ENCODE results near the gene STAC3.

Gene STAC3

DNA sequence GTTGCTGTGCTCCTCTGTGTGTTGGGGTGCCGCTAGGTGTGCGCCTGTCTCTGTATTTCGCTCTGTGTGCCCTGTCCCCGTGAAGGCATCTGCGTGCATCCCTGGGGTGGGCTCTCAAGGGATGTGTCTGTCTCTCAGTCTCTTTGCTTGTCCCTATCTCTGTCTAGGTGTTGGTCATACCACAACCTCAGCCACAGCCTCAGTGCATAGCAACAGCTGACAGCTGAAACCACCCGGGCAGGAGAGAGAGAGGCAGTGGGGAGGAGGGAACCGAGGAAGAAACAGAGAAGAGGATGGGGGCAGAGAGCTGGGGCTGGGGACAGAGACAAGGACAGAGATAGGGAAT lies 35.3 kb downstream of the STAC3 start:
- H3K36me3 ChIP-seq (ENCODE audit: insufficient read depth, insufficient read length, low read length), result peaks cover 31% of the 10 kb centered on the region
- H3K27me3 ChIP-seq (ENCODE audit: insufficient read depth, insufficient read length), result peaks cover 64% of the 10 kb centered on the region
- H3K9ac ChIP-seq (ENCODE audit: insufficient read length, low read depth), result no peak overlapping the region
- TF ChIP-seq ZNF274 (IDR thresholded peaks at IDR 0.05; ENCODE audit: low read depth, low read length) (no peak), SUZ12 (IDR thresholded peaks at IDR 0.05; ENCODE audit: extremely low read depth, insufficient read depth, insufficient read length) (no peak), YY1 (IDR thresholded peaks at IDR 0.05; ENCODE audit: insufficient read depth, insufficient read length) (no peak)
- H3K9me3 ChIP-seq (ENCODE audit: insufficient read depth, low read length), result no peaks in the 10 kb centered on the region
- DNase-seq (ENCODE audit: low read depth, low spot score), result no peak
- H3K4me3 ChIP-seq (ENCODE audit: insufficient read length, low read depth), result no peak overlapping the region
- peaks cover 44% of the 10 kb centered on the region for H3K4me1 ChIP-seq (ENCODE audit: insufficient read depth, insufficient read length)

GRCh38 chr12:57215065-57215464 lies 35.9 kb downstream of the STAC3 start:
- TF ChIP-seq ZNF274 (IDR thresholded peaks at IDR 0.05; ENCODE audit: low read depth, low read length) (no peak), YY1 (IDR thresholded peaks at IDR 0.05; ENCODE audit: insufficient read depth, insufficient read length) (no peak), SUZ12 (IDR thresholded peaks at IDR 0.05; ENCODE audit: extremely low read depth, insufficient read depth, insufficient read length) (no peak)
- Histone ChIP-seq H3K27me3 (ENCODE audit: insufficient read depth, insufficient read length) (peaks cover 59% of the 10 kb centered on the region), H3K4me1 (ENCODE audit: insufficient read depth, insufficient read length) (peaks cover 42% of the 10 kb centered on the region), H3K9ac (ENCODE audit: insufficient read length, low read depth) (no peak overlapping the region), H3K4me3 (ENCODE audit: insufficient read length, low read depth) (no peak overlapping the region), H3K36me3 (ENCODE audit: insufficient read depth, insufficient read length, low read length) (peaks cover 36% of the 10 kb centered on the region), H3K9me3 (ENCODE audit: insufficient read depth, low read length) (no peaks in the 10 kb centered on the region)
- DNase-seq (ENCODE audit: low read depth, low spot score), result no peak

DNA sequence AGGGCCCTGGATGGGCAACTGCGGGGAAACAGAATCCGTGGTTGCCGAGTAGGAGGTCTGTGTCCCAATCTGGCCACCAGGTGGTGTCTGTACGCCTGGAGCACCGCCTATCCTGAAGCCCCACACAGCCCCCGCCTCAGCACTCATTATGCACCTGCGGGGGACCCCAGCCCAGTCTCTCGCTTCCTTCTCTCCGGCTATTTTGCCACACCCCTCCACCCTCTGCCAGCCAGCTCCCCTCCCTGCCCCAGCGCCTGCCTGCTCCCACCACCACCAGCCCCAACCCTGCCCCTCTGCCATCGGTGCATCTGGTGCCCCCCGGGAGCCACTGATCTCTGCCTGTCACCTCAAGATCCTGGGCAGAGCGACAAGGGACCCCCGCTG lies 36.6 kb downstream of the STAC3 start:
- Histone ChIP-seq H3K27me3 (ENCODE audit: insufficient read depth, insufficient read length) (peaks cover 52% of the 10 kb centered on the region), H3K9ac (ENCODE audit: insufficient read length, low read depth) (peak overlapping the region; percentile 6)
- DNase-seq (ENCODE audit: low read depth, low spot score), result peak; percentile 65

GRCh38 chr12:57213763-57214397 lies 37.1 kb downstream of the STAC3 start:
- Histone ChIP-seq H3K4me1 (ENCODE audit: insufficient read depth, insufficient read length) (peaks cover 34% of the 10 kb centered on the region), H3K9me3 (ENCODE audit: insufficient read depth, low read length) (no peaks in the 10 kb centered on the region), H3K27me3 (ENCODE audit: insufficient read depth, insufficient read length) (peaks cover 47% of the 10 kb centered on the region), H3K9ac (ENCODE audit: insufficient read length, low read depth) (peak overlapping the region; percentile 6), H3K36me3 (ENCODE audit: insufficient read depth, insufficient read length, low read length) (peaks cover 48% of the 10 kb centered on the region), H3K4me3 (ENCODE audit: insufficient read length, low read depth) (no peak overlapping the region)
- TF ChIP-seq ZNF274 (IDR thresholded peaks at IDR 0.05; ENCODE audit: low read depth, low read length) (no peak), SUZ12 (IDR thresholded peaks at IDR 0.05; ENCODE audit: extremely low read depth, insufficient read depth, insufficient read length) (no peak), YY1 (IDR thresholded peaks at IDR 0.05; ENCODE audit: insufficient read depth, insufficient read length) (no peak)
- DNase-seq (ENCODE audit: low read depth, low spot score), result no peak

More for the DNA sequence above, 36.6 kb downstream of the STAC3 start:
- Histone ChIP-seq H3K9me3 (ENCODE audit: insufficient read depth, low read length) (no peaks in the 10 kb centered on the region), H3K4me1 (ENCODE audit: insufficient read depth, insufficient read length) (peaks cover 36% of the 10 kb centered on the region), H3K4me3 (ENCODE audit: insufficient read length, low read depth) (no peak overlapping the region), H3K36me3 (ENCODE audit: insufficient read depth, insufficient read length, low read length) (peaks cover 42% of the 10 kb centered on the region)
- TF ChIP-seq YY1 (IDR thresholded peaks at IDR 0.05; ENCODE audit: insufficient read depth, insufficient read length) (no peak), SUZ12 (IDR thresholded peaks at IDR 0.05; ENCODE audit: extremely low read depth, insufficient read depth, insufficient read length) (no peak), ZNF274 (IDR thresholded peaks at IDR 0.05; ENCODE audit: low read depth, low read length) (no peak)

DNA sequence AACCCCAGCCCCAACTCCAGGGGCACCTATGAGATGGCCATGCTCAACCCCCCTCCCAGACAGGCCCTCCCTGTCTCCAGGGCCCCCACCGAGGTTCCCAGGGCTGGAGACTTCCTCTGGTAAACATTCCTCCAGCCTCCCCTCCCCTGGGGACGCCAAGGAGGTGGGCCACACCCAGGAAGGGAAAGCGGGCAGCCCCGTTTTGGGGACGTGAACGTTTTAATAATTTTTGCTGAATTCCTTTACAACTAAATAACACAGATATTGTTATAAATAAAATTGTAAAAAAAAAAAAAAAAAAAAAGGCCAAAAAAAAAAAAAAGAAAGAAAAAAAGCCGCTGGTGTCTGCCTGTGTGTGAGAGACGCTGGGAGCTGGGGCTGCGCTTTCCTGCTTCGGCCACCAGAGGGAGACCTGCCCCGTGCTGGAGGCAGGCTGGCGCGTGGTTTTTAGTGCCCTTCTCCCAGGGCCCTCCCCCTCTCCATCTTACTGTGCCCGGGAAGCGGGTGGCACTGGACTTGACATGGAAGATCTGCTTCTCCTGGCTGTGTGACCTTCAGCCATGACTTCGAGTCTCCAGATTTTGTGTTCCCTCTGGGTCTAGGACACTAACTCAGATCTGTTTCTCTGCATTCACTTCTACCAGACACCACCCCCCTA lies 37.8 kb downstream of the STAC3 start:
- Histone ChIP-seq H3K4me1 (ENCODE audit: insufficient read depth, insufficient read length) (peaks cover 34% of the 10 kb centered on the region), H3K4me3 (ENCODE audit: insufficient read length, low read depth) (no peak overlapping the region), H3K9me3 (ENCODE audit: insufficient read depth, low read length) (no peaks in the 10 kb centered on the region), H3K9ac (ENCODE audit: insufficient read length, low read depth) (no peak overlapping the region), H3K27me3 (ENCODE audit: insufficient read depth, insufficient read length) (peaks cover 40% of the 10 kb centered on the region), H3K36me3 (ENCODE audit: insufficient read depth, insufficient read length, low read length) (peaks cover 55% of the 10 kb centered on the region)
- TF ChIP-seq ZNF274 (IDR thresholded peaks at IDR 0.05; ENCODE audit: low read depth, low read length), result no peak
- no peak for TF ChIP-seq YY1 (IDR thresholded peaks at IDR 0.05; ENCODE audit: insufficient read depth, insufficient read length)
- TF ChIP-seq SUZ12 (IDR thresholded peaks at IDR 0.05; ENCODE audit: extremely low read depth, insufficient read depth, insufficient read length), result no peak
- no peak for DNase-seq (ENCODE audit: low read depth, low spot score)

- H3K27me3 ChIP-seq (ENCODE audit: insufficient read depth, insufficient read length), result peaks cover 35% of the 10 kb centered on the region
- DNase-seq (ENCODE audit: low read depth, low spot score), result no peak
- H3K4me1 ChIP-seq (ENCODE audit: insufficient read depth, insufficient read length), result peaks cover 32% of the 10 kb centered on the region
- H3K9ac ChIP-seq (ENCODE audit: insufficient read length, low read depth), result no peak overlapping the region
- H3K9me3 ChIP-seq (ENCODE audit: insufficient read depth, low read length), result no peaks in the 10 kb centered on the region
- H3K36me3 ChIP-seq (ENCODE audit: insufficient read depth, insufficient read length, low read length), result peaks cover 59% of the 10 kb centered on the region
- no peak overlapping the region for H3K4me3 ChIP-seq (ENCODE audit: insufficient read length, low read depth)
- TF ChIP-seq SUZ12 (IDR thresholded peaks at IDR 0.05; ENCODE audit: extremely low read depth, insufficient read depth, insufficient read length) (no peak), YY1 (IDR thresholded peaks at IDR 0.05; ENCODE audit: insufficient read depth, insufficient read length) (no peak), ZNF274 (IDR thresholded peaks at IDR 0.05; ENCODE audit: low read depth, low read length) (no peak)
Observed at GRCh38 chr12:57212701-57213057, 38.3 kb downstream of the STAC3 start.

DNA sequence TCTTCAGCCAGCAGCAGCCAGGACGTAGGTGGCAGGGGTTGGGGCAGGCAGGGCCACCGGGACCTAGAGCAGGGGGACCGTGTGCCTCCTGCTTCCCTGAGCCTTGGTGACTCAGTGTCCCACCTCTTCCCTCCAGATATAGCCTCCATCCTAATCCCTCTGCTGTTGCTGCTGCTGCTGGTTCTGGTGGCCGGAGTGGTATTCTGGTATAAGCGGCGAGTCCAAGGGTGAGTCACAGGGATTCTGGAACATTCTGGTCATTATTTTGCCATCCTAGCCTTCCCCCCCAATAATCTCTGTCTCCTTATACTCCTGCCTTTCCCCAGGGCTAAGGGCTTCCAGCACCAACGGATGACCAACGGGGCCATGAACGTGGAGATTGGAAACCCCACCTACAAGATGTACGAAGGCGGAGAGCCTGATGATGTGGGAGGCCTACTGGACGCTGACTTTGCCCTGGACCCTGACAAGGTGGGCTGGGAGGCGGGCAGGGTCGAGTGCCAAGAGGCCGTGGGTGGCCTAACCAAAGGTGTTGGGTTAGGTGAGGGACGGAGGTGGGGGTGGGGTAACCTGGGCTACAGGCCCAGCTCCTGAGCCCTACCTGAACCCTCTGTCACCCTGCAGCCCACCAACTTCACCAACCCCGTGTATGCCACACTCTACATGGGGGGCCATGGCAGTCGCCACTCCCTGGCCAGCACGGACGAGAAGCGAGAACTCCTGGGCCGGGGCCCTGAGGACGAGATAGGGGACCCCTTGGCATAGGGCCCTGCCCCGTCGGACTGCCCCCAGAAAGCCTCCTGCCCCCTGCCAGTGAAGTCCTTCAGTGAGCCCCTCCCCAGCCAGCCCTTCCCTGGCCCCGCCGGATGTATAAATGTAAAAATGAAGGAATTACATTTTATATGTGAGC lies 38.9 kb downstream of the STAC3 start:
- DNase-seq (ENCODE audit: low read depth, low spot score), result no peak
- H3K27me3 ChIP-seq (ENCODE audit: insufficient read depth, insufficient read length), result peaks cover 28% of the 10 kb centered on the region
- H3K4me3 ChIP-seq (ENCODE audit: insufficient read length, low read depth), result no peak overlapping the region
- no peaks in the 10 kb centered on the region for H3K9me3 ChIP-seq (ENCODE audit: insufficient read depth, low read length)
- H3K9ac ChIP-seq (ENCODE audit: insufficient read length, low read depth), result no peak overlapping the region
- peaks cover 26% of the 10 kb centered on the region for H3K4me1 ChIP-seq (ENCODE audit: insufficient read depth, insufficient read length)
- peaks cover 63% of the 10 kb centered on the region for H3K36me3 ChIP-seq (ENCODE audit: insufficient read depth, insufficient read length, low read length)
- no peak for TF ChIP-seq YY1 (IDR thresholded peaks at IDR 0.05; ENCODE audit: insufficient read depth, insufficient read length)
- TF ChIP-seq ZNF274 (IDR thresholded peaks at IDR 0.05; ENCODE audit: low read depth, low read length), result no peak
- no peak for TF ChIP-seq SUZ12 (IDR thresholded peaks at IDR 0.05; ENCODE audit: extremely low read depth, insufficient read depth, insufficient read length)

Data from NT2/D1 (cell line).